Muscle of leg (tissue), 11 donors: ENCODE results near the gene PCYOX1L. TPM values are rescaled to one million over a fixed set of nuclear protein-coding genes. Genes with fewer than 3 reads are reported as not detected.

Experiments
- DNase-seq: peaks from one replicate; pipeline ENCODE4 v3.0.0; 2013
- H3K27ac ChIP-seq: one replicate; pipeline ENCODE4 v1.5.1; 2013; ENCODE audit warnings: mild to moderate bottlenecking, low read length, control low read depth
- H3K27me3 ChIP-seq: one replicate; pipeline ENCODE4 v1.6.1; 2013; ENCODE audit warnings: low read length; ENCODE audit not compliant: control insufficient read depth, insufficient read depth
- H3K36me3 ChIP-seq: one replicate; pipeline ENCODE4 v1.6.1; 2013; ENCODE audit warnings: low read length; ENCODE audit not compliant: control insufficient read depth, insufficient read depth
- H3K4me1 ChIP-seq: one replicate; pipeline ENCODE4 v1.6.1; 2013; ENCODE audit warnings: low read length; ENCODE audit not compliant: control insufficient read depth, insufficient read depth
- H3K4me3 ChIP-seq: one replicate; pipeline ENCODE4 v1.5.1; 2013; ENCODE audit warnings: low read length, control low read depth
- H3K9me3 ChIP-seq: replicated peaks from 2 replicates; pipeline ENCODE4 v1.6.1; 2013; ENCODE audit warnings: low read depth, low read length; ENCODE audit not compliant: control insufficient read depth
- WGBS: methylation state at CpG from one replicate; pipeline ENCODE4 v1.1.5; 2013; ENCODE audit warnings: missing lambda C conversion rate; ENCODE audit not compliant: insufficient coverage; 5-methylcytosine and 5-hydroxymethylcytosine counted together
- polyA plus RNA-seq, 8 donors: library from polyadenylated mRNA; unstranded; fragments of 120-200 nt; gene quantifications; one replicate each; pipeline versions ENCODE4 v1.2.1 to v1.2.3, GENCODE V29; 2013; ENCODE audit warnings: inconsistent platforms in 1 of 8, low replicate concordance in 1 of 8; ENCODE audit not compliant: insufficient read length in 8 of 8, insufficient read depth in 1 of 8
- total RNA-seq: library from RNA; stranded (reverse); fragments of 120-200 nt; gene quantifications from one replicate; pipeline ENCODE4 v1.2.4, GENCODE V29; 2013

PCYOX1L gene
- total and polyA plus RNA-seq, 9 donors, result 6.3 to 11.6 (median 9.2) TPM

GRCh38 chr5:149317281-149318048 lies 40.4 kb upstream of the PCYOX1L start:
- Histone ChIP-seq H3K27ac (no peak overlapping the region), H3K27me3 (no peaks in the 10 kb centered on the region), H3K36me3 (peaks cover 23% of the 10 kb centered on the region), H3K9me3 (no peaks in the 10 kb centered on the region), H3K4me1 (peaks cover 39% of the 10 kb centered on the region), H3K4me3 (no peak overlapping the region)
- WGBS, result 78% methylated on average over 10 of the region's 14 CpGs
- DNase-seq, result peak; percentile 66

GRCh38 chr5:149319174-149319573 lies 38.7 kb upstream of the PCYOX1L start:
- DNase-seq, result no peak
- Histone ChIP-seq H3K27ac (peak overlapping the region; percentile 49), H3K27me3 (no peaks in the 10 kb centered on the region), H3K36me3 (peaks cover 36% of the 10 kb centered on the region), H3K4me1 (peaks cover 31% of the 10 kb centered on the region), H3K9me3 (no peaks in the 10 kb centered on the region), H3K4me3 (no peak overlapping the region)
- WGBS, result 70% methylated on average over 2 of the region's 3 CpGs

GRCh38 chr5:149320791-149321330 lies 37.0 kb upstream of the PCYOX1L start:
- H3K4me3 ChIP-seq, result no peak overlapping the region
- peaks cover 36% of the 10 kb centered on the region for H3K36me3 ChIP-seq
- no peaks in the 10 kb centered on the region for H3K27me3 ChIP-seq
- WGBS, result 25% methylated on average over 4 of the region's 4 CpGs
- H3K4me1 ChIP-seq, result peaks cover 26% of the 10 kb centered on the region
- no peaks in the 10 kb centered on the region for H3K9me3 ChIP-seq
- DNase-seq, result peak; percentile 92
- peak overlapping the region; percentile 70 for H3K27ac ChIP-seq

- H3K4me3 ChIP-seq, result no peak overlapping the region
- peak overlapping the region; percentile 37 for H3K27ac ChIP-seq
- H3K27me3 ChIP-seq, result no peaks in the 10 kb centered on the region
- no peak for DNase-seq
- H3K4me1 ChIP-seq, result peaks cover 23% of the 10 kb centered on the region
- H3K36me3 ChIP-seq, result peaks cover 39% of the 10 kb centered on the region
- WGBS, result 65% methylated on average over 12 of the region's 12 CpGs
- H3K9me3 ChIP-seq, result no peaks in the 10 kb centered on the region
These were observed 35.3 kb upstream of the PCYOX1L start for GRCh38 chr5:149322518-149322917.

- H3K27ac ChIP-seq, result no peak overlapping the region
These were observed 34.6 kb upstream of the PCYOX1L start for GRCh38 chr5:149323210-149323609.

GRCh38 chr5:149323621-149324205 lies 34.1 kb upstream of the PCYOX1L start:
- H3K27ac ChIP-seq, result peak overlapping the region; percentile 38
- H3K27me3 ChIP-seq, result no peaks in the 10 kb centered on the region
- no CpG with 5 or more reads among the region's 2 CpGs for WGBS
- H3K9me3 ChIP-seq, result no peaks in the 10 kb centered on the region
- peaks cover 22% of the 10 kb centered on the region for H3K4me1 ChIP-seq
- DNase-seq, result no peak
- H3K36me3 ChIP-seq, result peaks cover 34% of the 10 kb centered on the region
- no peak overlapping the region for H3K4me3 ChIP-seq

More at GRCh38 chr5:149323210-149323609, 34.6 kb upstream of the PCYOX1L start:
- Histone ChIP-seq H3K36me3 (peaks cover 36% of the 10 kb centered on the region), H3K4me1 (peaks cover 22% of the 10 kb centered on the region), H3K27me3 (no peaks in the 10 kb centered on the region), H3K9me3 (no peaks in the 10 kb centered on the region), H3K4me3 (no peak overlapping the region)
- no peak for DNase-seq

GRCh38 chr5:149324641-149325040 lies 33.2 kb upstream of the PCYOX1L start:
- Histone ChIP-seq H3K27me3 (no peaks in the 10 kb centered on the region), H3K9me3 (no peaks in the 10 kb centered on the region), H3K4me3 (no peak overlapping the region), H3K27ac (no peak overlapping the region), H3K4me1 (peaks cover 22% of the 10 kb centered on the region), H3K36me3 (peaks cover 35% of the 10 kb centered on the region)
- WGBS, result 76% methylated on average over 2 of the region's 2 CpGs
- DNase-seq, result no peak

GRCh38 chr5:149325166-149325735 lies 32.6 kb upstream of the PCYOX1L start:
- Histone ChIP-seq H3K4me1 (peaks cover 16% of the 10 kb centered on the region), H3K27me3 (no peaks in the 10 kb centered on the region), H3K4me3 (no peak overlapping the region), H3K9me3 (no peaks in the 10 kb centered on the region), H3K36me3 (peaks cover 34% of the 10 kb centered on the region), H3K27ac (no peak overlapping the region)
- no peak for DNase-seq

GRCh38 chr5:149325894-149326293 lies 32.0 kb upstream of the PCYOX1L start:
- no CpG with 5 or more reads among the region's 5 CpGs for WGBS
- peaks cover 36% of the 10 kb centered on the region for H3K36me3 ChIP-seq
- DNase-seq, result no peak
- no peak overlapping the region for H3K4me3 ChIP-seq
- H3K4me1 ChIP-seq, result peaks cover 9% of the 10 kb centered on the region
- no peak overlapping the region for H3K27ac ChIP-seq
- no peaks in the 10 kb centered on the region for H3K27me3 ChIP-seq
- no peaks in the 10 kb centered on the region for H3K9me3 ChIP-seq

GRCh38 chr5:149326611-149327010 lies 31.2 kb upstream of the PCYOX1L start:
- no peak overlapping the region for H3K27ac ChIP-seq
- no peak overlapping the region for H3K4me3 ChIP-seq
- no peaks in the 10 kb centered on the region for H3K27me3 ChIP-seq
- WGBS, result no CpG with 5 or more reads among the region's 3 CpGs
- no peaks in the 10 kb centered on the region for H3K9me3 ChIP-seq
- DNase-seq, result no peak
- H3K36me3 ChIP-seq, result peaks cover 37% of the 10 kb centered on the region
- H3K4me1 ChIP-seq, result peaks cover 3% of the 10 kb centered on the region
